22Rv1 (cell line): Measurements from ENCODE around the gene SLC25A40.

Source experiments
- H3K27ac ChIP-seq: fragments of 450-650 bp; 2 replicates; pipeline ENCODE4 v1.5.1; 2017
- CTCF ChIP-seq: fragments of 450-650 bp; IDR thresholded peaks from 2 replicates; pipeline ENCODE4 v1.5.1; 2017; ENCODE audit warnings: mild to moderate bottlenecking
- ZFX ChIP-seq: fragments of 450-650 bp; IDR thresholded peaks from 2 replicates; pipeline ENCODE4 v1.6.1; 2017; ENCODE audit warnings: antibody characterized with exemption, borderline replicate concordance

SLC25A40 gene

GRCh38 chr7:87785368-87785995, 90.7 kb downstream of the SLC25A40 start:
- TF ChIP-seq CTCF (no peak), ZFX (no peak)
- no peak overlapping the region for H3K27ac ChIP-seq

DNA sequence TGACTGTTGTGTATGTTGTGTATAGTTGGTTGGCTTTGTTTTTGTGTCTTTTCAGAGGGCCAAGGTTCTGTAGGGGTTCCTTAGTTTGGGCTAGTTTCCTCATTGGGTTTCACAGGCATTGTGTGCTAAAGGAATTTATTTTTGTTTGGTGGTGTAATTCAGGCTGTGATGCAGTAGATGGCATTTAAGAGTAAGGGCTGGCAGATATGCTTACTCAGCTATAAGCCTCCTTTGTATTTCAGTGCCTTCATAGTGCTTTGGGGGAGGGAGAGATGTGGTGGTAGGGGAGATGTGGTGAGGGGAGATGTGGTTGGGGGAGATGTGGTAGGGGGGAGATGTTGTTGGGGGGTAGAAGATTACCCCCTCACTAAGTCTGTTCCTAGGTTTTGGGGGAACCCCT, 91.7 kb downstream of the SLC25A40 start:
- TF ChIP-seq CTCF, result no peak
- no peak for TF ChIP-seq ZFX
- no peak overlapping the region for H3K27ac ChIP-seq
